GM12878 (cell line): ENCODE measurements around the gene ELN. TPM values are rescaled to one million over a fixed set of nuclear protein-coding genes. Genes with fewer than 3 reads are reported as not detected.

Experiments used
- ATAC-seq: fragments of 200-7000 bp; cut with Tn5 transposase; 3 replicates; pipeline ENCODE4 v1.9.1; 2020; ENCODE audit warnings: mild to moderate bottlenecking, moderate library complexity
- BruUV-seq: library from RNA; stranded (reverse); fragments of 400-500 nt; replicated peaks from 2 replicates; lab custom pipeline; 2021; lab: Mats Ljungman, UMichigan
- CTCF ChIA-PET: fragments of 300-600 bp; sonication (Branson Sonifier 250); formaldehyde crosslinking; extraction: SDS; loops from one replicate; lab custom pipeline; 2021; ENCODE audit warnings: inconsistent platforms; lab: Yijun Ruan, JAX
- POLR2A ChIA-PET: fragments of 350-600 bp; formaldehyde crosslinking; extraction: SDS; loops from one replicate; lab custom pipeline; 2021; ENCODE audit warnings: inconsistent platforms; lab: Charles Lee
- RAD21 ChIA-PET: fragments of 300-600 bp; sonication (Branson Sonifier 250); formaldehyde crosslinking; loops from one replicate; lab custom pipeline; 2023; ENCODE audit warnings: antibody characterized with exemption; ENCODE audit not compliant: unreplicated experiment; lab: Charles Lee
- SMC1A ChIA-PET: fragments of 300-600 bp; sonication (Branson Sonifier 250); formaldehyde crosslinking; loops from one replicate; lab custom pipeline; 2023; ENCODE audit not compliant: unreplicated experiment, uncharacterized antibody; lab: Charles Lee
- DNase-seq: peaks from one replicate; pipeline ENCODE4 v3.0.0-alpha.2; 2011; ENCODE audit warnings: low read depth, low spot score
- FAIRE-seq: peaks from 3 replicates; lab custom pipeline; 2011; peaks lifted over from hg19 to GRCh38; lab: Jason Lieb, UNC
- H2AFZ ChIP-seq: 2 replicates; pipeline ENCODE4 v1.6.0; 2011; ENCODE audit warnings: low read depth, low read length, control low read depth; ENCODE audit not compliant: control insufficient read depth
- H3K27ac ChIP-seq: 2 replicates; pipeline ENCODE4 v1.5.1; 2011; ENCODE audit warnings: control low read depth; ENCODE audit not compliant: control insufficient read depth, insufficient read depth
- H3K27me3 ChIP-seq, 2 experiments: replicated peaks in 1 of 2; 2 replicates each; pipeline versions ENCODE4 v1.6.0 to v1.6.1; 2011; ENCODE audit warnings: low read length in 1 of 2; ENCODE audit not compliant: control insufficient read depth in 2 of 2, insufficient read depth in 2 of 2
- H3K36me3 ChIP-seq, 2 experiments: 2 replicates each; pipeline ENCODE4 v1.5.1; 2011; ENCODE audit warnings: low read length in 1 of 2; ENCODE audit not compliant: control insufficient read depth in 2 of 2, insufficient read depth in 2 of 2
- H3K4me1 ChIP-seq: 2 replicates; pipeline ENCODE4 v1.6.1; 2011; ENCODE audit warnings: mild to moderate bottlenecking, low read length, moderate library complexity, mixed read lengths; ENCODE audit not compliant: control insufficient read depth, insufficient read depth
- H3K4me2 ChIP-seq: 2 replicates; pipeline ENCODE4 v1.6.0; 2011; ENCODE audit warnings: control low read depth; ENCODE audit not compliant: control insufficient read depth, insufficient read depth
- H3K4me3 ChIP-seq: fragments of 200-600 bp; sonication (generic); 2 replicates; pipeline ENCODE4 v1.5.1; 2016
- H3K79me2 ChIP-seq: 2 replicates; pipeline ENCODE4 v1.6.0; 2011; ENCODE audit warnings: low read length; ENCODE audit not compliant: control insufficient read depth, insufficient read depth
- H3K9ac ChIP-seq: 2 replicates; pipeline ENCODE4 v1.8.0; 2011; ENCODE audit warnings: low read length, control low read depth, mixed read lengths; ENCODE audit not compliant: control insufficient read depth, insufficient read depth
- H3K9me3 ChIP-seq: replicated peaks from 3 replicates; pipeline ENCODE4 v1.5.1; 2011; ENCODE audit warnings: mild to moderate bottlenecking, low read length; ENCODE audit not compliant: control insufficient read depth, insufficient read depth
- H4K20me1 ChIP-seq: 2 replicates; pipeline ENCODE4 v1.6.0; 2011; ENCODE audit not compliant: control insufficient read depth, insufficient read depth
- ATF7 ChIP-seq: fragments of 450-650 bp; IDR thresholded peaks from 2 replicates; pipeline ENCODE4 v1.6.1; 2016; ENCODE audit warnings: low read depth, mild to moderate bottlenecking
- MXI1 ChIP-seq: fragments of 150-350 bp; IDR thresholded peaks from 2 replicates; pipeline ENCODE4 v1.6.1; 2011; ENCODE audit warnings: low read depth, mild to moderate bottlenecking, inconsistent platforms, low read length, improper control_type of control experiment
- TBL1XR1 ChIP-seq: IDR thresholded peaks from 2 replicates; pipeline ENCODE4 v1.6.1; 2012; ENCODE audit warnings: low read depth, low read length, improper control_type of control experiment
- WGBS: methylation state at CpG from one replicate; pipeline ENCODE4 v1.1.6; 2016; ENCODE audit warnings: low lambda C conversion rate; ENCODE audit not compliant: insufficient replicate concordance, insufficient coverage; ENCODE audit errors: missing lambda C conversion rate; 5-methylcytosine and 5-hydroxymethylcytosine counted together
- in situ Hi-C: fragments of 300-500 bp; cut with MboI; formaldehyde crosslinking; loops from 9 replicates; pipeline ENCODE4 v1.14.3; 2018; ENCODE audit warnings: mixed read lengths
- intact Hi-C: fragments of 100-400 bp; cut with micrococcal nuclease; formaldehyde crosslinking; loops from one replicate; pipeline ENCODE4 v1.14.2; 2022; ENCODE audit not compliant: unreplicated experiment
- polyA plus RNA-seq, 11 experiments: library from polyadenylated mRNA; depleted of rRNA in 4 of 11; unstranded in 6 of 11; stranded (reverse) in 5 of 11; fragments of >200 nt; fragmentation: Nextera tagmentation in 4 of 11; fragmentation: Illumina TruSeq in 1 of 11; extraction: Ambion mirVana in 4 of 11; extraction: Trizol in 1 of 11; gene quantifications; 1 replicate in 1 of 11; 2 replicates in 10 of 11; pipeline versions ENCODE4 v1.2.1 to v1.2.3, GENCODE V29; 2011 to 2016; ENCODE audit warnings: inconsistent platforms in 2 of 11, missing spikeins in 2 of 11, low read depth in 1 of 11
- total RNA-seq, 4 experiments: library from RNA; depleted of rRNA in 3 of 4; stranded (reverse); fragments of >200 nt in 3 of 4; fragmentation: Illumina TruSeq in 1 of 4; extraction: Trizol in 1 of 4; gene quantifications; 2 replicates each; pipeline versions ENCODE4 v1.2.1 to v1.2.3, GENCODE V29; 2013 to 2021
- TF ChIP-seq, protein P1 (sequence below): IDR thresholded peaks from 2 replicates; pipeline ENCODE4 v1.6.1; 2011; ENCODE audit warnings: mild to moderate bottlenecking, low read depth, low read length, moderate library complexity; ENCODE audit not compliant: insufficient replicate concordance

Gene ELN
- total and polyA plus RNA-seq, 10 of the 15 experiments (the other 5 are each of a cell fraction or from before 2014, with no cell fraction given): 0.08 to 0.27 (median 0.23) TPM; not detected in 7

DNA sequence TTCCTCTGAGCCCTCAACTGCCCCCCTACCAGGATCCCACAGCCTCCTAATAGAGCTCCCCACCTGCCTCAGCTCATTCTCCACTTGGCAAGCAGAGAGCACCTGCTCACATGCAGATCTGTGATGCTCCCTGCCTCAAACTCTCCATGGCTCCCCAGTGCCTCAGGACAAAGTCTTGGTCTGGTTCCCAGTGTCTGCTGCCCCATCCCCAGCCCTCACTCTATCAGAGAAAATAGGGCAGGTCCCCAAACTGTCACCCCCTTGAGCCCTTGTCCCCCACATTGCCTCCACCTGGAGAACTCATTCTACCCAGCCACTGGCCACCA is 20.8 kb upstream of the ELN start:
- ATAC-seq (no peak), DNase-seq (no peak), FAIRE-seq (no peak)
- no peaks in the 10 kb centered on the region; the same call in 1 of the 2 replicates for H3K4me1 ChIP-seq
- SMC1A ChIA-PET: no interaction called here
- H3K36me3 ChIP-seq: no peaks in the 10 kb centered on the region
- in situ Hi-C loops: no loop called here
- RAD21 ChIA-PET: no interaction called here
- no peaks in the 10 kb centered on the region; the same call in 1 of the 2 replicates for H4K20me1 ChIP-seq
- intact Hi-C loops: no loop called here
- no peaks in the 10 kb centered on the region for H3K79me2 ChIP-seq
- H3K9ac ChIP-seq: no peak overlapping the region
- H3K9me3 ChIP-seq: no peaks in the 10 kb centered on the region
- no peak overlapping the region for H3K27ac ChIP-seq
- H2AFZ ChIP-seq: no peak overlapping the region
- CTCF ChIA-PET: no interaction called here
- BruUV-seq: no TSS peak
- H3K4me2 ChIP-seq: no peak overlapping the region
- POLR2A ChIA-PET: no interaction called here
- TF ChIP-seq ATF7 (no peak), MXI1 (no peak)
- no peaks in the 10 kb centered on the region; a peak in 1 of 4 replicates for H3K27me3 ChIP-seq
- H3K4me3 ChIP-seq: no peak overlapping the region

DNA sequence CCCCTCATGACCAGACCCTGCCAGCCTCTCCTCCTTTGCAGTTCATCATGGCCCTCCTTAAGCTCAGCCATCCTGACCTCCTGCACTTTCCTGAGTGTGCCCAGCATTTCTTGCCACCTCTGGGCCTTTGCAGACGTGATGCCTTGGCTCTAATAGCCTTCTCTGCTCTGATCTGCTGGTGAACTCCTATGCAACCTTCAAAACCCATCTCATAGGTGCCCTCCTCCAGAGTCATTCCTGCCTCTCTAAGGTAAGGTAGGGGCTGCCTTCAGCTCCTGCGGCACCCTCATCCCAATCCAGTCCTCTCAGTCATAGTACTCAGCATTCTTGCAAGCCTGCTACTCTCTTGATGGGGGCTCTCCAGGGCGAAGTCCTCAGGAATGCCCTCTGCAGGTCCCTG is 19.3 kb upstream of the ELN start:
- no peak overlapping the region for H3K27ac ChIP-seq
- H2AFZ ChIP-seq: no peak overlapping the region
- BruUV-seq: no TSS peak
- H3K79me2 ChIP-seq: no peaks in the 10 kb centered on the region
- H3K9ac ChIP-seq: no peak overlapping the region
- H3K9me3 ChIP-seq: no peaks in the 10 kb centered on the region
- no peak for TF ChIP-seq TBL1XR1
- TF ChIP-seq, protein P1, sequence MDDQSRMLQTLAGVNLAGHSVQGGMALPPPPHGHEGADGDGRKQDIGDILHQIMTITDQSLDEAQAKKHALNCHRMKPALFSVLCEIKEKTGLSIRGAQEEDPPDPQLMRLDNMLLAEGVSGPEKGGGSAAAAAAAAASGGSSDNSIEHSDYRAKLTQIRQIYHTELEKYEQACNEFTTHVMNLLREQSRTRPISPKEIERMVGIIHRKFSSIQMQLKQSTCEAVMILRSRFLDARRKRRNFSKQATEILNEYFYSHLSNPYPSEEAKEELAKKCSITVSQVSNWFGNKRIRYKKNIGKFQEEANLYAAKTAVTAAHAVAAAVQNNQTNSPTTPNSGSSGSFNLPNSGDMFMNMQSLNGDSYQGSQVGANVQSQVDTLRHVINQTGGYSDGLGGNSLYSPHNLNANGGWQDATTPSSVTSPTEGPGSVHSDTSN: no peak
- no peak overlapping the region for H3K4me3 ChIP-seq
- intact Hi-C loops: no loop called here
- POLR2A ChIA-PET: no interaction called here
- ATAC-seq: no peak
- 31% methylated on average over 3 of the region's 3 CpGs for WGBS
- DNase-seq: no peak
- no peaks in the 10 kb centered on the region for H3K36me3 ChIP-seq
- no peaks in the 10 kb centered on the region; the same call in 1 of the 2 replicates for H4K20me1 ChIP-seq
- in situ Hi-C loops: no loop called here
- CTCF ChIA-PET: no interaction called here
- RAD21 ChIA-PET: interaction anchor here (1.3 kb wide), 1 partner anchor 13 kb away, joined by 3 read pairs; no protein-coding TSS in a partner anchor
- H3K4me2 ChIP-seq: no peak overlapping the region
- H3K27me3 ChIP-seq: no peaks in the 10 kb centered on the region; a peak in 1 of 4 replicates
- peaks cover 13% of the 10 kb centered on the region for H3K4me1 ChIP-seq
- SMC1A ChIA-PET: no interaction called here
- no peak for FAIRE-seq
